Cardiac muscle cell (in vitro differentiated cells and primary cell): ENCODE measurements around the gene EGLN2. TPM values are rescaled to one million over a fixed set of nuclear protein-coding genes. Genes with fewer than 3 reads are reported as not detected.
"Not testable (repeated sequence)": the region's sequence is repeated elsewhere in the genome, so short reads cannot be mapped to it uniquely, and the experiment has no call there.

Source experiments
- DNase-seq, 2 donors: peaks; one replicate each; pipeline versions ENCODE4 v3.0.0 to v3.0.0-alpha.2; 2010 to 2017; ENCODE audit warnings: low read depth in 1 of 2, low spot score in 1 of 2
- H3K27ac ChIP-seq: fragments of 200-600 bp; sonication (generic); 2 replicates; pipeline ENCODE4 v1.5.1; 2016
- H3K27me3 ChIP-seq: fragments of 200-600 bp; sonication (generic); 2 replicates; pipeline ENCODE4 v1.6.0; 2016; ENCODE audit warnings: control low read depth
- H3K36me3 ChIP-seq: fragments of 200-600 bp; sonication (generic); 2 replicates; pipeline ENCODE4 v1.5.1; 2016; ENCODE audit warnings: control low read depth
- H3K4me1 ChIP-seq: fragments of 200-600 bp; sonication (generic); 2 replicates; pipeline ENCODE4 v1.8.1; 2017; ENCODE audit warnings: low read depth, mild to moderate bottlenecking, mixed run types
- H3K4me3 ChIP-seq: fragments of 200-600 bp; sonication (generic); 2 replicates; pipeline ENCODE4 v1.5.1; 2016; ENCODE audit warnings: mild to moderate bottlenecking
- H3K9me3 ChIP-seq: fragments of 200-600 bp; sonication (generic); 2 replicates; pipeline ENCODE4 v1.5.1; 2017; ENCODE audit warnings: low read depth, mild to moderate bottlenecking, control low read depth
- polyA plus RNA-seq: library from polyadenylated mRNA; unstranded; fragments of >200 nt; fragmentation: Nextera tagmentation; extraction: Ambion mirVana; gene quantifications from 2 replicates; pipeline ENCODE4 v1.2.1, GENCODE V29; 2016
- total RNA-seq: library from RNA; depleted of rRNA; stranded (reverse); fragments of >200 nt; gene quantifications from 2 replicates; pipeline ENCODE4 v1.2.3, GENCODE V29; 2016
- TF ChIP-seq, protein P1 (sequence below): IDR thresholded peaks from 2 replicates; pipeline ENCODE4 v1.5.1; 2012; ENCODE audit warnings: low read depth, mild to moderate bottlenecking, low read length

Gene EGLN2
- total and polyA plus RNA-seq, 2 experiments from 2014 or later: 99.5 to 122 TPM

DNA sequence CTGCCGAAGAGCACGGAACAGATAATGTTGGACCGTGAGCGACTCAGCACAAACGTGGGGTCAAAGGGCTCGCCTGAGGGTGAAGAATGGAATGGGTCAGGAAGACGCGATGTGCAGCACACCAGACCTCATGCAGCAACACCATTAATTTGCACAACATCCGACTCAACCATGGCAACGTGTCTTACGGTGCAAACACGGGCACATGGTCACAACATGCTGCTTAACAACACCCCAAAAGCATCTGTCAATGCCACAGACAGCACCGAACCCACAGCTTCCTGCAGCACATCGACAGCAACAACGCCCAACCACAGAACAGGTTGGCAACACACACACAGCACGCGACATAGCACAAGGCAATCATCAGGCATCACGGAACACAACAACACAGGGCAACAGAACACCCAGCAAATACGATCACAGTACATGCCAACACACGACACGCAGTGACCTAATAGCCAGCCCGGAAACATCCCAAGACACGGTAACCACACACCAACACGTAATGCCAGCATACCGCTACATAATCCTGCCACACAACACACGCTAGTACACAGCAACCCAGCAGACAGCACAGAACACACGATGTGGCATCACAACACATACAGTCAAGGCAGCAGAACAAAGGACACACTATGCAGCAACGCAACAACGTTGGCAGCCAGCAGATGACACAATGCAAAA is 27.9 kb downstream of the EGLN2 start:
- H3K4me3 ChIP-seq, H3K36me3 ChIP-seq, DNase-seq, H3K9me3 ChIP-seq, H3K27ac ChIP-seq, H3K27me3 ChIP-seq: not testable (repeated sequence)
- H3K4me1 ChIP-seq: peaks cover 17% of the 10 kb centered on the region

DNA sequence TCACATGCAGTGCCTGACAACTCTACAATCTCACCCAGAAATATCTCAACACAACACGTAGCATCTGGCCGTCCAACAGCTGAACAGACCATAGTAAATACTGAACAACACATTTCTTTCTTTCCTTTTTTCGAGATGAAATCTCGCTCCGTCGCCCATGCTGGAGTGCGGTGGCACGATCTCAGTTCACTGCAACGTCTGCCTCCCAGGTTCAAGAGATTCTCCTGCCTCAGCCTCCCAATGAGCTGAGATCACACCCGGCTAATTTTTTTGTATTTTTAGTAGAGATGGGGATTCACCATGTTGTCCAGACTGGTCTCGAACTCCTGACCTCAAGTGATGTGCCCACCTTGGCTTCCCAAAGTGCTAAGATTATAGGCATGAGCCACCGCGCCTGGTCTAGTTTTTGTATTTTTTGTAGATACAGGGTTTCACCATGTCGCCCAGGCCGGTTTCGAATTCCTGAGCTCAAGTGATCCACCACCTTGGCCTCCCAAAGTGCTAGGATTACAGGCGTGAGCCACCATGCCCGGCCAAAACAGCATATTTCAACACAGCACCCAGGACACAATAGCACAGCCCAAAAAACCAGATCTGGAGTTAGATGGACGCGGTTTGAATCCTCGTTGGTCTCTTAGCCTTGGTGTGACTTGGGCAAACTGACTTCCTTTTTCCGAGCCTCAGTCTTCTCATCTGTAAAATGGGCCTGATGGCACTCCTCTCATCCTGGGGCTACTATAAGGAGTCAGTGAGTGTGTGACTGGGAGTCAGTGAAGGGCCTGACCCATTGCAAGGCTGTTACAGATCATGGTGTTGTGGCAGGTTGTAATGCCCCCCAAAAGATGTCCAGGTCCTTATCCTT is 28.6 kb downstream of the EGLN2 start:
- DNase-seq: no peak
- no peaks in the 10 kb centered on the region for H3K36me3 ChIP-seq
- TF ChIP-seq, protein P1, sequence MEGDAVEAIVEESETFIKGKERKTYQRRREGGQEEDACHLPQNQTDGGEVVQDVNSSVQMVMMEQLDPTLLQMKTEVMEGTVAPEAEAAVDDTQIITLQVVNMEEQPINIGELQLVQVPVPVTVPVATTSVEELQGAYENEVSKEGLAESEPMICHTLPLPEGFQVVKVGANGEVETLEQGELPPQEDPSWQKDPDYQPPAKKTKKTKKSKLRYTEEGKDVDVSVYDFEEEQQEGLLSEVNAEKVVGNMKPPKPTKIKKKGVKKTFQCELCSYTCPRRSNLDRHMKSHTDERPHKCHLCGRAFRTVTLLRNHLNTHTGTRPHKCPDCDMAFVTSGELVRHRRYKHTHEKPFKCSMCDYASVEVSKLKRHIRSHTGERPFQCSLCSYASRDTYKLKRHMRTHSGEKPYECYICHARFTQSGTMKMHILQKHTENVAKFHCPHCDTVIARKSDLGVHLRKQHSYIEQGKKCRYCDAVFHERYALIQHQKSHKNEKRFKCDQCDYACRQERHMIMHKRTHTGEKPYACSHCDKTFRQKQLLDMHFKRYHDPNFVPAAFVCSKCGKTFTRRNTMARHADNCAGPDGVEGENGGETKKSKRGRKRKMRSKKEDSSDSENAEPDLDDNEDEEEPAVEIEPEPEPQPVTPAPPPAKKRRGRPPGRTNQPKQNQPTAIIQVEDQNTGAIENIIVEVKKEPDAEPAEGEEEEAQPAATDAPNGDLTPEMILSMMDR: no peak
- H3K4me1 ChIP-seq: peaks cover 10% of the 10 kb centered on the region
- H3K4me3 ChIP-seq: no peak overlapping the region
- H3K9me3 ChIP-seq: no peaks in the 10 kb centered on the region
- no peaks in the 10 kb centered on the region for H3K27me3 ChIP-seq
- no peak overlapping the region for H3K27ac ChIP-seq

DNA sequence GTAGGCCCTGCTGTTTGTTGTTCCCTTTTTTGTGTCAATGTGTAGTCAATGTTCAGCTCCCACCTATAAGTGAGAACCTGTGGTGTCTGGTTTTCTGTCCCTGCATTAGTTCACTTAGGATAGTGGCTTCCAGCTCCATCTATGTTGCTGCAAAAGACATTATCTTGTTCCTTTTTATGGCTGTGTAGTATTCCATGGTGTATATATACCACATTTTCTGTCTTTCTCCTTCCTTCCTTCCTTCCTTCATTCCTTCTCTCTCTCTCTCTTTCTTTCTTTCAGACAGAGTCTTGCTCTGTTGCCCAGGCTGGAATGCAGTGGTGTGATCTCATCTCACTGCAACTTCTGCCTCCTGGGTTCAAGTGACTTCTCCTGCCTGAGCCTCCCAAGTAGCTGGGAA is 30.2 kb downstream of the EGLN2 start:
- no peak for DNase-seq
- Histone ChIP-seq H3K4me1 (no peaks in the 10 kb centered on the region), H3K4me3 (no peak overlapping the region), H3K9me3 (no peaks in the 10 kb centered on the region), H3K27me3 (no peaks in the 10 kb centered on the region), H3K36me3 (no peaks in the 10 kb centered on the region), H3K27ac (no peak overlapping the region)
- TF ChIP-seq, protein P1: no peak

DNA sequence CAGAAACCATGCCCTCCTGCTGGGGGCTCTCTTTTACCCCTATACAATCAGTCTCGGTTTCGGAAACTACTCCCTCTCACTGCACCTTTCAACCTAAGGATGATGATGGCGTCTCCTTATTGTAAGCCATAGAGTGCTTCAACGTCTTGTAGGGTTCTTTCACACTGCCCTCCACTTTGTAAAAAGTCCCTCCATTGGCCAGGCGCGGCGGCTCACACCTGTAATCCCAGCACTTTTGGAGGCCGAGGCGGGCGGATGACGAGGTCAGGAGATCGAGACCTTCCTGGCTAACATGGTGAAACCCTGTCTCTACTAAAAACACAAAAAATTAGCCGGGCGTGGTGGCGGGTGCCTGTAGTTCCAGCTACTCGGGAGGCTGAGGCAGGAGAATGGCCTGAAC is 31.8 kb downstream of the EGLN2 start:
- not testable (repeated sequence) for DNase-seq, H3K4me1 ChIP-seq, H3K9me3 ChIP-seq, H3K27me3 ChIP-seq, H3K36me3 ChIP-seq, H3K4me3 ChIP-seq, H3K27ac ChIP-seq

DNA sequence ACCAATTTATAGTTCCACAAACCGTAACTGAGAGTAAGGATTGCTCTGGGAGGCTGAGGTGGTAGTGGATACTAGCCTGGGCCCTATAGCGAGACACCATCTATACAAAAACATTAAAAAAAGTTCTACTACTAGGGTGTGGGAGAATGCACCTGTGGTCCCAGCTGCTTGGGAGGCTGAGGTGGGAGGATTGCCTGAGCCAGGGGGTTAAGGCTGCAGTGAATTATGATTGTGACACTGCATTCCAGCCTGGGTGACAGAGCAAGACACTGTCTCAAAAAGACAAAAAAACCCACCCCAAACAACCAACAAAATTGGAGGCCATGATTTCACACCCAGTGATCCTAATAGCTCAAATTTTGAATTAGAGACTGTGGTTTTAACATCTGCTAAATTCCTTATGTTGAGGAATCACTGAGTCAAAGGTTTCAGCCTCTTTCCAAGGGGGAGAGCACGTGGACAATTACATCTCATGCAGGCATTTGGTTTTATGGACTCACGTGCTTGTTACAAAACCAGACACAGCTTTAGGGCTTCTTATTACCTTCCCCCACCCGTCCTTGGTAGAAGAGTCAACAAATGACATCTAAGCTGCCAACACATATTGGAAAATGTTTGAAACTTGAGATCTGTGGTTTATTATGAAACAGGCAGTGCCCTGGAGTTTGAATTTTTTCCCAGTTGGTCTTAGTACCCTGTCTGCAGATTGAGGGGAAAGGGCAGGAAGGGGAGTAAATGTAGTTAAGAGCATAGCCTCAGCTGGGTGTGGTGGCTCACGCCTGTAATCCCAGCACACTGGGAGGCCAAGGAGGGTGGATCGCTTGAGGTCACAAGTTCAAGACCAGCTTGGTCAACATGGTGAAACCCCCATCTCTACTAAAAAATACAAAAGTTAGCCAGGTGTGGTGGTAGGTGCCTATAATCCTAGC is 32.8 kb downstream of the EGLN2 start:
- Histone ChIP-seq H3K36me3 (no peaks in the 10 kb centered on the region), H3K4me3 (no peak overlapping the region), H3K27ac (no peak overlapping the region), H3K9me3 (no peaks in the 10 kb centered on the region), H3K4me1 (no peaks in the 10 kb centered on the region), H3K27me3 (no peaks in the 10 kb centered on the region)
- TF ChIP-seq, protein P1: no peak
- peak in 1 of 2 donors; percentile 98 for DNase-seq

DNA sequence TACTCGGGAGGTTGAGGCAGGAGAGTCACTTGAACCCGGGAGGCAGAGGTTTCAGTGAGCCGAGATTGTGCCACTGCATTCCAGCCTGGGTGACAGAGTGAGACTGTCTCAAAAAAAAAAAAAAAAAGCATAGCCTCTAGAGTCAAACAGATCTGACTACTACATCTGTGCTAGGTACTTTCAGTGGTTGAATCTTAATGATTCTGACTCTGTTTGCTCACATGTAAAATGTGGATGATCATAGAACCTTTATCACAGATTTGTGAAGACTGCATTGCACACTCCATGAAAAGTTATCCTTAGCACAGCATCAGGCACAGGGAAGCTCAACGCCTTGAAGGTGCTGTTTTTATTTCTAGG is 33.4 kb downstream of the EGLN2 start:
- not testable (repeated sequence) for H3K4me1 ChIP-seq, H3K36me3 ChIP-seq, DNase-seq, H3K9me3 ChIP-seq, H3K27me3 ChIP-seq, H3K4me3 ChIP-seq, H3K27ac ChIP-seq

DNA sequence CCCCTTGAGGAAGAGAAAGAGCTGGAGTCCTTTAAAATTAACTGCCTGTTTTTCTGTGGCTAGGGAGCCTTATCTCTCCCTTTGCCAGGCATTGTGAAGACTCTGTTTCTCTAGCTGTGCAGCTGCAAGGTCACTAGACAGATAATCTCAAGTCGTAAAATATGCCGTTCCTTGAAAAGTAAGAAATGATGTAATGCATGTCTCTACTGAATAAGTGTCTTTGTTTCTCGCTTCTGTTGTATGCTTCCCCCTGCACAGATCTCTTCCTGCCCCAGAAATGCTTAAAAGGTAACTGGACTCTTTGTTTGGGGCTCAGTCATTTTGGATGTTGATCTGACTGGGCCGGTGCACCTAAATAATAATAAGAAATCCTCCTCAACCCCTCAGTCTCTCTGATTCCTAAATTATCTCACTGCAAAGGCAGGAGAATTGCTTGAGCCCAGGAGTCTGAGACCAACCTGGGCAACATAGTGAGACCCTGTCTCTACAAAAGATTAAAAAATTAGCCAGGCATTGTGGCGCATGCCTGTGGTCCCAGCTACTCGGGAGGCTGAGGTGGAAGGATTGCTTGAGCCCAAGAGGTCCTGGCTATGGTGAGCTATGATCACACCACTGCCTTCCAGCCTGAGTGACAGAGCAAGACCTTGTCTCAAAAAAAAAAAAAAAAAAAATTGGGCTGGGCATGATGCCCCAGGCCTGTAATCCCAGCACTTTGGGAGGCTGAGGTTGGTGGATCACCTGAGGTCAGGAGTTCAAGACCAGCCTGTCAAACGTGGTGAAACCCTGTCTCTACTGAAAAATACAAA is 34.9 kb downstream of the EGLN2 start:
- DNase-seq: peak in 1 of 2 donors; percentile 37

More for the DNA sequence above, 34.9 kb downstream of the EGLN2 start:
- not testable (repeated sequence) for H3K27ac ChIP-seq, H3K27me3 ChIP-seq, H3K4me1 ChIP-seq, H3K36me3 ChIP-seq, H3K9me3 ChIP-seq, H3K4me3 ChIP-seq
